PFSK-1 (cell line): ENCODE measurements around the gene MARCHF10.

ENCODE experiments used
- SIN3A ChIP-seq: IDR thresholded peaks from 2 replicates; pipeline ENCODE4 v1.6.1; 2012; ENCODE audit warnings: mild to moderate bottlenecking, low read length, moderate library complexity, borderline replicate concordance; ENCODE audit not compliant: insufficient read depth
- TF ChIP-seq, protein P1 (sequence below), 2 experiments: IDR thresholded peaks; 2 replicates each; pipeline versions ENCODE4 v1.6.1 to v1.8.0; 2011 to 2012; ENCODE audit warnings: low read depth in 2 of 2, low read length in 2 of 2, control low read depth in 1 of 2, inconsistent platforms in 1 of 2, mild to moderate bottlenecking in 1 of 2, moderate library complexity in 1 of 2; ENCODE audit not compliant: insufficient read depth in 1 of 2

DNA sequence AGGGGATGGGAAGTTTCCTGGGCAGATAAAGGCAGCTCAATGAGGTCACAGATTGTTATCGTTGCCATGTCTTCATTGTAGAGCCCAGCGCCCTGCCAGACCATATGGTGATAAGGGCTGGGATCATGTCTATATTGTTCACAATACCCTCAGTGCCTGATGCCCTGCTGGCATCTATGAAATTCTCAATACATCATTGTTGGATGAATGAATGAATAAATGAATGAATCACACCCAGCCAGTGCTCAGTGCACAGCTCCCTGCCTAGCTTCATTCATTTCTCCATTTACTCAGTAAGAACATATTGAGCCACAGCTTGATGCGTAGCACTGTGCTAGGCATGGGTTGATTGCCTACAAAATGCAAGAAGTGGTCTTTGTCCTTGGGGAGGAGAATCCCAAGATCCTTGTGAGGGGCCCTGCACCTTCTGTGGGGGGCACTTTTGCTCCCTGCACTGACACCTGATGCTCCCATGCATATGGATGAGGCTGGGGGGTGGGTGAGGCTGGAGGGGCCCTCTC lies 150.9 kb downstream of the MARCHF10 start:
- TF ChIP-seq, protein P1, sequence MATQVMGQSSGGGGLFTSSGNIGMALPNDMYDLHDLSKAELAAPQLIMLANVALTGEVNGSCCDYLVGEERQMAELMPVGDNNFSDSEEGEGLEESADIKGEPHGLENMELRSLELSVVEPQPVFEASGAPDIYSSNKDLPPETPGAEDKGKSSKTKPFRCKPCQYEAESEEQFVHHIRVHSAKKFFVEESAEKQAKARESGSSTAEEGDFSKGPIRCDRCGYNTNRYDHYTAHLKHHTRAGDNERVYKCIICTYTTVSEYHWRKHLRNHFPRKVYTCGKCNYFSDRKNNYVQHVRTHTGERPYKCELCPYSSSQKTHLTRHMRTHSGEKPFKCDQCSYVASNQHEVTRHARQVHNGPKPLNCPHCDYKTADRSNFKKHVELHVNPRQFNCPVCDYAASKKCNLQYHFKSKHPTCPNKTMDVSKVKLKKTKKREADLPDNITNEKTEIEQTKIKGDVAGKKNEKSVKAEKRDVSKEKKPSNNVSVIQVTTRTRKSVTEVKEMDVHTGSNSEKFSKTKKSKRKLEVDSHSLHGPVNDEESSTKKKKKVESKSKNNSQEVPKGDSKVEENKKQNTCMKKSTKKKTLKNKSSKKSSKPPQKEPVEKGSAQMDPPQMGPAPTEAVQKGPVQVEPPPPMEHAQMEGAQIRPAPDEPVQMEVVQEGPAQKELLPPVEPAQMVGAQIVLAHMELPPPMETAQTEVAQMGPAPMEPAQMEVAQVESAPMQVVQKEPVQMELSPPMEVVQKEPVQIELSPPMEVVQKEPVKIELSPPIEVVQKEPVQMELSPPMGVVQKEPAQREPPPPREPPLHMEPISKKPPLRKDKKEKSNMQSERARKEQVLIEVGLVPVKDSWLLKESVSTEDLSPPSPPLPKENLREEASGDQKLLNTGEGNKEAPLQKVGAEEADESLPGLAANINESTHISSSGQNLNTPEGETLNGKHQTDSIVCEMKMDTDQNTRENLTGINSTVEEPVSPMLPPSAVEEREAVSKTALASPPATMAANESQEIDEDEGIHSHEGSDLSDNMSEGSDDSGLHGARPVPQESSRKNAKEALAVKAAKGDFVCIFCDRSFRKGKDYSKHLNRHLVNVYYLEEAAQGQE (IDR thresholded peaks at IDR 0.05; ENCODE audit: insufficient read depth in 1 of 2, low read depth in 2 of 2, low read length in 2 of 2), result no peak
- TF ChIP-seq SIN3A, result no peak
